CD4-positive, alpha-beta T cell (primary cell): Measurements from ENCODE around the gene CCDC195. TPM values are rescaled to one million over a fixed set of nuclear protein-coding genes. Genes with fewer than 3 reads are reported as not detected.

ENCODE experiments used
- ATAC-seq: fragments of 200-7000 bp; cut with Tn5 transposase; one replicate; pipeline ENCODE4 v1.10.0; 2022; ENCODE audit warnings: mild to moderate bottlenecking; ENCODE audit not compliant: poor library complexity
- CTCF ChIA-PET: fragments of 350-600 bp; sonication (Branson Sonifier 250); formaldehyde crosslinking; loops from one replicate; lab custom pipeline; 2021; ENCODE audit warnings: antibody characterized with exemption, inconsistent platforms; lab: Charles Lee
- POLR2A ChIA-PET: fragments of 350-600 bp; sonication (Branson Sonifier 250); formaldehyde crosslinking; loops from one replicate; lab custom pipeline; 2021; ENCODE audit warnings: antibody characterized with exemption, inconsistent platforms; lab: Charles Lee
- DNase-seq, 14 experiments: peaks; one replicate each; pipeline ENCODE4 v3.0.0-alpha.2; 2013 to 2020; ENCODE audit warnings: mixed read lengths in 2 of 14
- H3K27ac ChIP-seq, 2 donors: one replicate each; pipeline versions ENCODE4 v1.5.1 to v1.7.0; 2013; ENCODE audit warnings: low read length in 2 of 2, low read depth in 1 of 2, mild to moderate bottlenecking in 1 of 2
- H3K27me3 ChIP-seq, 2 experiments: 1 replicate in 1 of 2; 2 replicates in 1 of 2; pipeline versions ENCODE4 v1.6.1 to v1.7.0; 2013; ENCODE audit warnings: low read length in 2 of 2, control low read depth in 1 of 2, mild to moderate bottlenecking in 1 of 2, moderate library complexity in 1 of 2; ENCODE audit not compliant: insufficient read depth in 2 of 2, control insufficient read depth in 1 of 2
- H3K36me3 ChIP-seq: one replicate; pipeline ENCODE4 v1.6.1; 2013; ENCODE audit warnings: low read length, control low read depth; ENCODE audit not compliant: insufficient read depth
- H3K4me1 ChIP-seq: one replicate; pipeline ENCODE4 v1.6.1; 2013; ENCODE audit warnings: low read length, control low read depth; ENCODE audit not compliant: insufficient read depth
- H3K4me3 ChIP-seq: one replicate; pipeline ENCODE4 v1.5.1; 2013; ENCODE audit warnings: mild to moderate bottlenecking, low read length, moderate library complexity
- H3K9me3 ChIP-seq, 2 experiments: 1 replicate in 1 of 2; 2 replicates in 1 of 2; pipeline versions ENCODE4 v1.6.1 to v1.7.0; 2013; ENCODE audit warnings: low read length in 2 of 2, mild to moderate bottlenecking in 2 of 2, control low read depth in 1 of 2, moderate library complexity in 1 of 2; ENCODE audit not compliant: control insufficient read depth in 1 of 2, insufficient read depth in 1 of 2
- H3K27ac Mint-ChIP-seq: one replicate; pipeline ENCODE4 v1.8.0; 2020; ENCODE audit warnings: mixed read lengths
- H3K27me3 Mint-ChIP-seq: one replicate; pipeline ENCODE4 v1.8.0; 2021; ENCODE audit warnings: mixed read lengths
- H3K36me3 Mint-ChIP-seq: one replicate; pipeline ENCODE4 v1.8.0; 2021; ENCODE audit warnings: low read depth, mixed read lengths
- H3K4me1 Mint-ChIP-seq: one replicate; pipeline ENCODE4 v1.8.0; 2021; ENCODE audit warnings: low read depth, mixed read lengths
- H3K4me3 Mint-ChIP-seq: one replicate; pipeline ENCODE4 v1.8.0; 2020; ENCODE audit warnings: mild to moderate bottlenecking, mixed read lengths
- H3K9me3 Mint-ChIP-seq: one replicate; pipeline ENCODE4 v1.8.0; 2020; ENCODE audit warnings: mixed read lengths
- intact Hi-C, 2 experiments: fragments of 100-400 bp; cut with DNase I in 1 of 2; cut with micrococcal nuclease in 1 of 2; formaldehyde crosslinking; loops; one replicate each; pipeline versions ENCODE4 v1.15.1 to v1.9.0; 2023 to 2025; cut with DNase I, micrococcal nuclease
- total RNA-seq, 174 experiments: library from RNA in 2 of 174; stranded (reverse) in 2 of 174; gene quantifications; one replicate each; pipeline ENCODE4 v1.2.3 and lab custom pipeline; 2021 to 2026
- TF ChIP-seq, protein P1 (sequence below): fragments of 200-600 bp; IDR thresholded peaks from one replicate; pipeline ENCODE4 v1.8.0; 2022; ENCODE audit warnings: antibody characterized with exemption, mild to moderate bottlenecking

The CCDC195 gene
- total RNA-seq, 2 experiments from 2014 or later, result not detected

DNA sequence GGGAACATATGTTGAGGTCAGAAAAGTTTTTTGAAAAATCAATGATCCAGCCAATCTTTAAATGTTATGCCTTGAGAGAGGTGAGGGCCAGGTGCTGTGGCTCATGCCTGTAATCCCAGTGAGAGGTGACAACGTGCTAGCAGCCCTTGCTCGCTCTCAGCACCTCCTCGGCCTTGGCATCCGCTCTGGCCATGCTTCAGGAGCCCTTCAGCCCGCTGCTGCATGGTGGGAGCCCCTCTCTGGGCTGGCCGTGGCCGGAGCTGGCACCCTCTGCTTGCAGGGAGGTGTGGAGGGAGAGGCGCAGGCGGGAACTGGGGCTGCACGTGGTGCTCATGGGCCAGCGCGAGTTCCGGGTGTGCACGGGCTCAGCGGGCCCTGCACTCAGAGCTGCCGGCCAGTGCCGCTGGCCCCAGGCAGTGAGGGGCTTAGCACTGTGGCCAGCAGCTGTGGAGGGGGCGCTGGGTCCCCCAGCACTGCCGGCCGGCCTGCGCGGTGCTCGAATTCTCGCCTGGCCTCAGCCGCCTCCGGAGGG is 61.1 kb downstream of the CCDC195 start:
- no peaks in the 10 kb centered on the region for H3K36me3 ChIP-seq
- Mint-ChIP-seq H3K27me3 (peaks cover 7% of the 10 kb centered on the region), H3K36me3 (no peaks in the 10 kb centered on the region), H3K27ac (no peak overlapping the region), H3K4me1 (no peaks in the 10 kb centered on the region), H3K4me3 (no peak overlapping the region), H3K9me3 (no peaks in the 10 kb centered on the region)
- TF ChIP-seq, protein P1, sequence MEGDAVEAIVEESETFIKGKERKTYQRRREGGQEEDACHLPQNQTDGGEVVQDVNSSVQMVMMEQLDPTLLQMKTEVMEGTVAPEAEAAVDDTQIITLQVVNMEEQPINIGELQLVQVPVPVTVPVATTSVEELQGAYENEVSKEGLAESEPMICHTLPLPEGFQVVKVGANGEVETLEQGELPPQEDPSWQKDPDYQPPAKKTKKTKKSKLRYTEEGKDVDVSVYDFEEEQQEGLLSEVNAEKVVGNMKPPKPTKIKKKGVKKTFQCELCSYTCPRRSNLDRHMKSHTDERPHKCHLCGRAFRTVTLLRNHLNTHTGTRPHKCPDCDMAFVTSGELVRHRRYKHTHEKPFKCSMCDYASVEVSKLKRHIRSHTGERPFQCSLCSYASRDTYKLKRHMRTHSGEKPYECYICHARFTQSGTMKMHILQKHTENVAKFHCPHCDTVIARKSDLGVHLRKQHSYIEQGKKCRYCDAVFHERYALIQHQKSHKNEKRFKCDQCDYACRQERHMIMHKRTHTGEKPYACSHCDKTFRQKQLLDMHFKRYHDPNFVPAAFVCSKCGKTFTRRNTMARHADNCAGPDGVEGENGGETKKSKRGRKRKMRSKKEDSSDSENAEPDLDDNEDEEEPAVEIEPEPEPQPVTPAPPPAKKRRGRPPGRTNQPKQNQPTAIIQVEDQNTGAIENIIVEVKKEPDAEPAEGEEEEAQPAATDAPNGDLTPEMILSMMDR, result no peak
- H3K4me1 ChIP-seq, result no peaks in the 10 kb centered on the region
- intact Hi-C loops, result loop anchor here (10.0 kb wide), 1 partner anchor 660 kb away; no protein-coding TSS in a partner anchor
- H3K9me3 ChIP-seq, result peaks cover 0 to 4% of the 10 kb centered on the region in 2 experiments
- no peak overlapping the region for H3K4me3 ChIP-seq
- DNase-seq (no peak), ATAC-seq (no peak)
- no peak overlapping the region for H3K27ac ChIP-seq
- ChIA-PET CTCF (interaction anchor here (0.6 kb wide), 1 partner anchor 30 kb away, joined by 3 read pairs; no protein-coding TSS in a partner anchor), POLR2A (interaction anchor here (1.1 kb wide), 1 partner anchor 275 kb away, joined by 3 read pairs; no protein-coding TSS in a partner anchor)
- H3K27me3 ChIP-seq, result no peaks in the 10 kb centered on the region

Other genes with a start within 250 kb of the CCDC195 start
- gene CUL3, start 131.0 kb downstream of the CCDC195 start, total RNA-seq, result 100 to 1,000 TPM; 115 TPM